Measurements from ENCODE around the gene RNASEH1.
A peak's percentile ranks its signal among the peaks of the same experiment; 100 is the strongest.
"Not testable (repeated sequence)": the region's sequence is repeated elsewhere in the genome, so short reads cannot be mapped to it uniquely, and the experiment has no call there.

The RNASEH1 gene

DNA sequence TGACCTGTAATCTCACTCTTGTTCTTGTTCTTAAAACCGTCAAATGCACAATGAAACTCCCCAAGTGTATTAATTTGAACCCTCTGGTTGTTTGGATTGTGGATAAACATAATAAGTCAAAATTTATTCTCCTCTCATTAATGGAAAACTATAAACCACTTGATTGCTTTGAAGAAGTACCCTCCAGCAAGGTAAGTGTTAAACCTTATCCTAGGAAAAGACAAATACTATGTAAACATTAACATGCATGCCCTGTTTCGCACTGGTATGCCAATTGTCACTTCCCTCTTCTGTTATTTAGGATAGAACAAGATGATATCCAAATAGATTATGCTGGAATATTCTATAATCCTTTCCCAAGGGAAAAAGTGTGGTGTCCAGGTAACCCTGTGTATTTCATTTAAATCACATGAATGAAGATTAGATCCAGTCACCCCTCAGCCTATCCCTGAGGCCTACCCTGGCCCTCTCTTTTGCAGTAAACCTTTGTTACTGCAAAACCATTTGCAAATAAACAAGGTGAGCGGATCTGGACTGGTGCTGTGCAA lies 40.1 kb downstream of the RNASEH1 start:
- no peak for DNase-seq

DNA sequence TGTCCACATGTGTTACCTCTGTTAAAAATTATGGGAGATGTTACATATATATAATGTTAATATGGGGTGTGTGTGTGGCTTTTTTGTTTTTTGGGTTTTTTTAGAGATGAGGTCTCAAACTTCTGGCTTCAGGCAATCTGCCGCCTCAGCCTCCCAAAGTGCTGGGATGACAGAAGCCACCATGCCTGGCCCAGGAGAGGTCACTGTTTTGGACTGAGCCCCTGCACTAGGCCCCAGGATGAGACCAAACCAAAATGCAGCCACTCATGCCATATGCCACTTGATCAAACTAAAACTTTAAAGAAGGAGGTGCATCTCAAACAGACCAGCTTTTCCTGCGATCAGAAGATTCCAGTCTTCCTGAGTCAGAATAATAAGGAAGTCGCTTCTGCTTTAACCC lies 41.3 kb downstream of the RNASEH1 start:
- no peak for DNase-seq

DNA sequence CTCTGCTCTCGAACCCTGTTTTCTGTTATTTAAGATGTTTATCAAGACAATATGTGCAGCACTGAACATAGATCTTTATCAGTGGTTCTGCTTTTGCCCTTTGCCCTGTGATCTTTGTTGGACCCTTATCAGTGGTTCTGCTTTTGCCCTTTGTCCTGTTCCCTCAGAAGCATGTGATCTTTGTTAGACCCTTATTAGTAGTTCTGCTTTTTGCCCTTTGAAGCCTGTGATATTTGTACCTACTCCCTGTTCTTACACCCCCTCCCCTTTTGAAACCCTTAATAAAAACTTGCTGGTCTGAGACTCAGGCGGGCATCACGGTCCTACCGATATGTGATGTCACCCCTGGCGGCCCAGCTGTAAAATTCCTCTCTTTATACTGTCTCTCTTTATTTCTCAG lies 42.7 kb downstream of the RNASEH1 start:
- DNase-seq = not testable (repeated sequence)

DNA sequence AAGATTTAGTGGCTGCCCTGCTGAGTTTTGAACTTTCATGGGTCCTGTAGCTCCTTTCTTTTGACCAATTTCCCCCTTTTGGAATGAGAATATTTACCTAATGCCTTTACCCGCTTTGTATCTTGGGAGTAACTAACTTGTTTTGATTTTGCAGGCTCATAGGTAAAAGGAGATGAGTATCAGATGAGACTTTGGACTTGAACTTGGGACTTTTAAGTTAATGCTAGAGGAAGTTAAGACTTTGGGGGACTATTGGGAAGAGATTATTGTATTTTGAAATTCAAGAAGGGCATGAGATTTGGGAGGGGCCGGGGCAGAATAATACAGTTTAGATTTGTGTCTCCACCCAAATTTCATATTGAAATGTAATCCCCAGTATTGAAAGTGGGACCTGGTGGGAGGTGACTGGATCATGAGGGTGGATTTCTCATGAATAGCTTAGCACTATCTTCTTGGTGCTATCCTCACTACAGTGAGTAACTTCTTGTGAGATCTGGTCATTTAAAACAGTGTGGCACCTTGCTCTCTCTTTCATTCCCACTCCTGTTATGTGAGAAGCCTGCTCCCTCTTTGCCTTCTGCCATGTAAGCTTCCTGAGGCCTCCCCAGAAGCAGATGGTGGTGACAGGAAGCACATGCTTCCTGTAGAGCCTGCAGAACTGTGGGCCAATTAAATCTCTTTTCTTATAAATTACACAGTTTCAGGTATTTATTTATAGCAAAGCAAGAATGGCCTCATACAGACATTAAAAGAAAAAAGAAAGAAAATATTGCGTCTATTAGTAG lies 44.9 kb downstream of the RNASEH1 start:
- DNase-seq = no peak

DNA sequence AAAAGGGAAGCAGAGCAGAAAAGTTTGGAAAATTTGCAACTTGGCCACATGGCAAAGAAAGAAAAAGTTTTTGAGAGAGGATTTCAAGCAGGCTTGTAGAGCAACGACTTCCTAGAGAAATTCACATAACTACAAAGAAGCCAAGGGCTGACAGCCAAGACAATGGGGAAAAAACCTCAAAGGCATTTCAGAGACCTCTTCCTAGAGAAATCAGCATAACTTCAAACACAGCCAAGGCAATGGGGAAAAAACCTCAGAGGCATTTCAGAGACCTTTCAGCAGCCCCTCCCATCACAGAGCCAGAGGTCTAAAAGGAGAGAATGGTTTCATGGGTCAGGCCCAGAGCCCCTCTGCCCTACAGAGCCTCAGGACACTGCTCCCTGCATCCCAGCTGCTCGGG lies 46.0 kb downstream of the RNASEH1 start:
- no peak for DNase-seq

DNA sequence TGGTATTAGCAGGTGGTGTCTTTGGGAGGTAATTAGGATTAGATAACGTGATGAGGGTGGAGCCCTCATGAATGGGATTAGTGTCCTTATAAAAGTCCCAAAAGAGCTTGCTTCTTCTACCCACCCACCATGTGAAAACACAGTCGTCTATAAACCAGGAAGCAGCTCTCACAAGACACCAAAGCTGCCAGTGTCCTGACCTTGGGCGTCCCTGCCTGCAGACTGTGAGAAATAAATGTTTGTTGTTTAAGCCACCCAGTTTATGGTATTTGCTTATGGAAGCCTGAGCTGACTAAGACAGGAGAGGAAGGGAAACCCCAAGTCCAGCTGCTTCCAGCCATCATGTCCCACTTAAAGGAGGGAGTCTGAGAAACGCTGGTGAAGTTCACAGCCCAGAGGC lies 52.4 kb downstream of the RNASEH1 start:
- no peak for DNase-seq

DNA sequence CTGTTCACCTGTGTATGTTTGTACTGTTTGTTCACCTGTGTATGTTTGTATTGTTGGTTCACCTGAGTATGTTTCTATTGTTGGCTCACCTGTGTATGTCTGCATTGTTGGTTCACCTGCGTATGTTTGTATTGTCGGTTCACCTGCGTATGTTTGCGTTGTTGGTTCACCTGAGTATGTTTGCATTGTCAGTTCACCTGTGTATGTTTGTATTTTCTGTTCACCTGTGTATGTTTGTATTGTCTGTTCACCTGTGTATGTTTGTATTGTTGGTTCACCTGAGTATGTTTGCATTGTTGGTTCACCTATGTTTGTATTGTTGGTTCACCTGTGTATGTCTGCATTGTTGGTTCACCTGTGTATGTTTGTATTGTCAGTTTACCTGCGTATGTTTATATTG lies 53.4 kb downstream of the RNASEH1 start:
- DNase-seq = peak; percentile 22

DNA sequence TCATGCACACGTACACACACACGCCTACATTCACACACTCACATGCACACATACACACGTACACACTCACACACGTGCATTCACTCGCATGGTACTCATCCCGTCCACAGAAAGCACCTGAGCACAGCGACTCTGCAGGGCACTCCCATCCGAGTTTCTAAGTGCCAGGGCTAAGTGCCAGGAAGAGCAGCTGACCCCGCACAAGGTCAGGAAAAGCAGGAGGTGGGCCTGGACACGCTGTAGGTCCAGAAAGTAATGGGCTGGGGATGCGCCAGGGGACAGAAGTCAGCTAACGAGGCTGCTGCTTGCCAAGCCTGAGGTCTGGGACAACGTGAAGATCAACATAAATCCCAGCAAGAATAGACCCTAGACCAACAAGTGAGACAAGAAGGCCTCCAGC lies 54.6 kb downstream of the RNASEH1 start:
- no peak for DNase-seq

DNA sequence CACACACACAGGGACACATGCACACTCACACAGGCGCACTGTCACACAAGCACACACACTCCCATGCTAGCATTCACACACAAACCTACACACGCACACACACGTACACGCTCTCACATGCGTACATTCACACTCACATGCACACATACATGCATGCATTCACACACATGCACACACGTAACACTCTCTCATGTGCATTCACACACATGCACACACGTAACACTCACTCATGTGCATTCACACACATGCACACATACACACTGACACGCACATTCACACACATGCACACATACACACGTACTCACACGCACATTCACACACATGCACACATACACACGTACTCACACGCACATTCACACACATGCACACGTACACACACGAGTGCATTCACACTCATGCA lies 55.1 kb downstream of the RNASEH1 start:
- DNase-seq = no peak

DNA sequence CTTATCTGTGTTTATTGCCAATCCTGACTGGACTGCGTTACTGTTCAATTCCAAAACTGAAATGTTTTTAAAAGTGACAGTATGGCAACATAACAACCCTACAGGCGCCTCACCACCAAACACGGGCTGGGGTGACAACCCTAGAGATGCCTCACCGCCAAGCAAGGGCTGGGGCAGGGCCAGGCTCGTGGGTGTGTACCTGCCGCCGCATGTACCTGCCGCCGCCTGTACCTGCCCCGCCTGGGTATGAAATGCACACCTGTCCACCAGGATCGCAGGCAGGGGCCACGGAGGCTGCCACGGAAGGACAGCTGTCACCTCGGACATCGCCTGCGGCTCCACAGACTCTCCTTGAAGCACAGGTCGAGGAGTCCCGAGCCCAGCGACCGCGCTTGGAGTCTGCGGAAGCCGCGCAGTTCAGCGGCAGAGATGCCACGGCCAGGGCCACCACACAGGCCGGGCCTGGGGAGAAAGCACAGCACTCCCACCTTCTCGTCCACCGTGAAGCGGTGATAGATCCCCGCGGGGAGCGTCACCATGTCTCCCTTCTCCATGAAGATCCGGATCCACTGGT lies 57.7 kb downstream of the RNASEH1 start:
- DNase-seq = no peak

DNA sequence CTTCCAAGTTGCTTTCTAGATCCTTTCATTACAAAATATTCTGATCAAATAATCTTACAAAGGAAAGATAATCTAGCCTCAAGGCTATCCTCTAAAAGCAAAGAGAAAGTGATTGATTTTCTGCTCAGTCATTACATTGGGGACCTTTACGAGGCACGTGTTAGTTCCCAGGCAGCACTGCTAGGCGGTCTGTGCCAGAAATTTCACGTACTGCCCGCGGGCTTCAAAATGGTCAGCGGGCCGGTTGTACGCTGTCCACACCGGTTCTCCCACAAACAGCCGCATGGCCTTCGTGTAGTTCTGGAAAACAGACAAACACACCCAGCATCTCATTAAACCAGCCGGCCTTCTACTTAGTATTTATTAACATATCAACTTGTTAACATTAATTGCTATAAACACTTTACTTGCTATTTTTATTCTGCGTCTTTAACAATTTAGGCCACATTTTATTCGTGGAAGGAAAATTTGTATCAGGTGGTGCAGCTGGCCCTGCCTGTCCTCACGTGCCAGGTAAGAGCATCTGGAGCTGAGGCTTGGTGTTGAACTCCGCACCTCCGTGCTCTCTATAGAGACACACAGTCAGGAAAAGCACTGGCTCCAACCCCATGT lies 59.2 kb downstream of the RNASEH1 start:
- no peak for DNase-seq

DNA sequence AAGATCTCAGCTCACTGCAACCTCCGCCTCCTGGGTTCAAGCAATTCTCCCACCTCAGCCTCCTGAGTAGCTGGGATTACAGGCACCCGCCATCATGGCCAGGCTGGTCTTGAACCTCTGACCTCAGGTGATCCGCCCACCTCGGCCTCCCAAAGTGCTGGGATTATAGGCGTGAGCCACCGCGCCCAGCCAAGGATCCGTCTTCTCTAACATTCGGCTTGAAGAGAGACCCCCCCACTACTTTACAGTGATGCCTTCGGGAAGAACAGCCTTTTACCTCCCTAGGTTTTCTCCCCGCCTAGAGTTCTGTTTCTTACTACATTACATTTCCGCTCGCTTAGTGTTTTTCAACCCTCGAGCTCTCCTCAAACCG lies 61.4 kb downstream of the RNASEH1 start:
- DNase-seq = not testable (repeated sequence)
